SH-SY5Y (cell line): ENCODE data around the gene FLRT2.

Source experiments
- GATA2 ChIP-seq: IDR thresholded peaks from 2 replicates; pipeline ENCODE4 v1.6.1; 2011; ENCODE audit warnings: mild to moderate bottlenecking, low read depth, low read length
- GATA3 ChIP-seq: IDR thresholded peaks from 2 replicates; pipeline ENCODE4 v1.6.1; 2011; ENCODE audit warnings: low read depth, mild to moderate bottlenecking, low read length, moderate library complexity

DNA sequence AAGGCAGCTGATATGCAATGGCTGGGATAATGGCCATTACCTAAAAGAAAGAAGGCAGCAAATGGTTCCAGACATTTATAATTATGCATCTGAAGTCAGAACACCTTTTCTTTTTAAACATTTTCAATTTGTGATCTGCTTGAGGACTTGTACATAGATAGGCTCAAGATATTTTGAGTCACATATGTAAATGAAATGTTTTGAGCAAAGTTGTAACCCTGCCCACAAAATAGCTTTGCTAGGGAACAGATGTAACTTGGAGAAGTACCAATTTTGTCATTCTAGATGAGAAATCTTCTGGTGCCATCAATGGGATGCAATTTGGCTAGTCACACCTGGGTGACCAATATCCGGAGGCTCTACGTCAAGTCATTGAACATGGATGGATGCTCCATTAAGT is 123.1 kb downstream of the FLRT2 start:
- no peak for TF ChIP-seq GATA2
- no peak for TF ChIP-seq GATA3
